ENCODE data around the gene RPUSD4. TPM values are rescaled to one million over a fixed set of nuclear protein-coding genes. Genes with fewer than 3 reads are reported as not detected.

The RPUSD4 gene
- total and polyA plus RNA-seq, 10 of the 15 experiments (the other 5 are each of a cell fraction or from before 2014, with no cell fraction given), result 24.5 to 47.6 (median 31.7) TPM

DNA sequence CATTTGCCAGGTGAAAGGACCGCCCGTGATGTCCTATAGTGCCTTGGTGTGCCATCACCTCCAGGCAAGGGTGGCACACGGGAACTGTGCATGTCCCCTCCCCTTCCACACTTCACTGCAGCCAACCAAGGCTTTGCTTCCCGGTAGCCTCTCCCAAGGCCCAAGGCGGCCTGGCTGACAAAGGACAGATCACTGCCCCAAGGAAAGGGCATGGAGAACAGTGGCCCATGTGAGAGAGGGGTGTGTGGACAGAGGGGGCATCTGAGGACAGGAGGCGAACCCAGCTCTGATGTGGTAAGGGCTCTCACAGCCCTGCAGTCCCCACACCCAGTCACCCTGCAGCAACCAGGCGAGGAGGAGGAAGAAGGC lies 50.4 kb downstream of the RPUSD4 start:
- POLR2A ChIA-PET, result no interaction called here
- in situ Hi-C loops (cut with MboI), result no loop called here
- no peak for ATAC-seq
- TF ChIP-seq SREBF1 (IDR thresholded peaks at IDR 0.05; ENCODE audit: low read length) (no peak), SPI1 (IDR thresholded peaks at IDR 0.05; ENCODE audit: borderline replicate concordance, insufficient read depth, low read depth, low read length) (no peak), TCF12 (IDR thresholded peaks at IDR 0.05; ENCODE audit: low read depth, low read length) (no peak), NFXL1 (IDR thresholded peaks at IDR 0.05; ENCODE audit: borderline replicate concordance) (no peak), MEF2B (IDR thresholded peaks at IDR 0.05; ENCODE audit: partially characterized antibody, poor library complexity, severe bottlenecking) (no peak), CREM (IDR thresholded peaks at IDR 0.05; ENCODE audit: low read depth) (no peak), MYB (IDR thresholded peaks at IDR 0.05; ENCODE audit: borderline replicate concordance, low read depth, low read length) (no peak), NFYB (IDR thresholded peaks at IDR 0.05; ENCODE audit: insufficient read depth, low read depth, low read length) (no peak), RBBP5 (conservative IDR thresholded peaks at IDR 0.05) (no peak), RUNX3 (IDR thresholded peaks at IDR 0.05; ENCODE audit: low read length) (no peak), TCF7 (IDR thresholded peaks at IDR 0.05; ENCODE audit: borderline replicate concordance) (no peak), KAT2A (conservative IDR thresholded peaks at IDR 0.05; ENCODE audit: control insufficient read depth, low read depth, low read length) (no peak), SMAD5 (IDR thresholded peaks at IDR 0.05; ENCODE audit: low read depth) (no peak), ETV6 (conservative IDR thresholded peaks at IDR 0.05 in 1 of 2, IDR thresholded peaks at IDR 0.05 in 1 of 2; ENCODE audit: borderline replicate concordance in 1 of 2, low read depth in 1 of 2) (no peak)
- TF ChIP-seq, protein P1, sequence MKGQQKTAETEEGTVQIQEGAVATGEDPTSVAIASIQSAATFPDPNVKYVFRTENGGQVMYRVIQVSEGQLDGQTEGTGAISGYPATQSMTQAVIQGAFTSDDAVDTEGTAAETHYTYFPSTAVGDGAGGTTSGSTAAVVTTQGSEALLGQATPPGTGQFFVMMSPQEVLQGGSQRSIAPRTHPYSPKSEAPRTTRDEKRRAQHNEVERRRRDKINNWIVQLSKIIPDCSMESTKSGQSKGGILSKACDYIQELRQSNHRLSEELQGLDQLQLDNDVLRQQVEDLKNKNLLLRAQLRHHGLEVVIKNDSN (IDR thresholded peaks at IDR 0.05; ENCODE audit: borderline replicate concordance, extremely low read length, insufficient read depth, low read depth, low read length), result no peak
- TF ChIP-seq, protein P2, sequence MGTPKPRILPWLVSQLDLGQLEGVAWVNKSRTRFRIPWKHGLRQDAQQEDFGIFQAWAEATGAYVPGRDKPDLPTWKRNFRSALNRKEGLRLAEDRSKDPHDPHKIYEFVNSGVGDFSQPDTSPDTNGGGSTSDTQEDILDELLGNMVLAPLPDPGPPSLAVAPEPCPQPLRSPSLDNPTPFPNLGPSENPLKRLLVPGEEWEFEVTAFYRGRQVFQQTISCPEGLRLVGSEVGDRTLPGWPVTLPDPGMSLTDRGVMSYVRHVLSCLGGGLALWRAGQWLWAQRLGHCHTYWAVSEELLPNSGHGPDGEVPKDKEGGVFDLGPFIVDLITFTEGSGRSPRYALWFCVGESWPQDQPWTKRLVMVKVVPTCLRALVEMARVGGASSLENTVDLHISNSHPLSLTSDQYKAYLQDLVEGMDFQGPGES (IDR thresholded peaks at IDR 0.05), result no peak
- TF ChIP-seq, protein P3, sequence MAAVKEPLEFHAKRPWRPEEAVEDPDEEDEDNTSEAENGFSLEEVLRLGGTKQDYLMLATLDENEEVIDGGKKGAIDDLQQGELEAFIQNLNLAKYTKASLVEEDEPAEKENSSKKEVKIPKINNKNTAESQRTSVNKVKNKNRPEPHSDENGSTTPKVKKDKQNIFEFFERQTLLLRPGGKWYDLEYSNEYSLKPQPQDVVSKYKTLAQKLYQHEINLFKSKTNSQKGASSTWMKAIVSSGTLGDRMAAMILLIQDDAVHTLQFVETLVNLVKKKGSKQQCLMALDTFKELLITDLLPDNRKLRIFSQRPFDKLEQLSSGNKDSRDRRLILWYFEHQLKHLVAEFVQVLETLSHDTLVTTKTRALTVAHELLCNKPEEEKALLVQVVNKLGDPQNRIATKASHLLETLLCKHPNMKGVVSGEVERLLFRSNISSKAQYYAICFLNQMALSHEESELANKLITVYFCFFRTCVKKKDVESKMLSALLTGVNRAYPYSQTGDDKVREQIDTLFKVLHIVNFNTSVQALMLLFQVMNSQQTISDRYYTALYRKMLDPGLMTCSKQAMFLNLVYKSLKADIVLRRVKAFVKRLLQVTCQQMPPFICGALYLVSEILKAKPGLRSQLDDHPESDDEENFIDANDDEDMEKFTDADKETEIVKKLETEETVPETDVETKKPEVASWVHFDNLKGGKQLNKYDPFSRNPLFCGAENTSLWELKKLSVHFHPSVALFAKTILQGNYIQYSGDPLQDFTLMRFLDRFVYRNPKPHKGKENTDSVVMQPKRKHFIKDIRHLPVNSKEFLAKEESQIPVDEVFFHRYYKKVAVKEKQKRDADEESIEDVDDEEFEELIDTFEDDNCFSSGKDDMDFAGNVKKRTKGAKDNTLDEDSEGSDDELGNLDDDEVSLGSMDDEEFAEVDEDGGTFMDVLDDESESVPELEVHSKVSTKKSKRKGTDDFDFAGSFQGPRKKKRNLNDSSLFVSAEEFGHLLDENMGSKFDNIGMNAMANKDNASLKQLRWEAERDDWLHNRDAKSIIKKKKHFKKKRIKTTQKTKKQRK (IDR thresholded peaks at IDR 0.05; ENCODE audit: low read depth, low read length), result no peak
- TF ChIP-seq, protein P4, sequence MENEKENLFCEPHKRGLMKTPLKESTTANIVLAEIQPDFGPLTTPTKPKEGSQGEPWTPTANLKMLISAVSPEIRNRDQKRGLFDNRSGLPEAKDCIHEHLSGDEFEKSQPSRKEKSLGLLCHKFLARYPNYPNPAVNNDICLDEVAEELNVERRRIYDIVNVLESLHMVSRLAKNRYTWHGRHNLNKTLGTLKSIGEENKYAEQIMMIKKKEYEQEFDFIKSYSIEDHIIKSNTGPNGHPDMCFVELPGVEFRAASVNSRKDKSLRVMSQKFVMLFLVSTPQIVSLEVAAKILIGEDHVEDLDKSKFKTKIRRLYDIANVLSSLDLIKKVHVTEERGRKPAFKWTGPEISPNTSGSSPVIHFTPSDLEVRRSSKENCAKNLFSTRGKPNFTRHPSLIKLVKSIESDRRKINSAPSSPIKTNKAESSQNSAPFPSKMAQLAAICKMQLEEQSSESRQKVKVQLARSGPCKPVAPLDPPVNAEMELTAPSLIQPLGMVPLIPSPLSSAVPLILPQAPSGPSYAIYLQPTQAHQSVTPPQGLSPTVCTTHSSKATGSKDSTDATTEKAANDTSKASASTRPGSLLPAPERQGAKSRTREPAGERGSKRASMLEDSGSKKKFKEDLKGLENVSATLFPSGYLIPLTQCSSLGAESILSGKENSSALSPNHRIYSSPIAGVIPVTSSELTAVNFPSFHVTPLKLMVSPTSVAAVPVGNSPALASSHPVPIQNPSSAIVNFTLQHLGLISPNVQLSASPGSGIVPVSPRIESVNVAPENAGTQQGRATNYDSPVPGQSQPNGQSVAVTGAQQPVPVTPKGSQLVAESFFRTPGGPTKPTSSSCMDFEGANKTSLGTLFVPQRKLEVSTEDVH (IDR thresholded peaks at IDR 0.05; ENCODE audit: low read depth, partially characterized antibody), result no peak

More for the DNA sequence above, 50.4 kb downstream of the RPUSD4 start:
- WGBS (ENCODE audit: insufficient coverage, insufficient replicate concordance, low lambda C conversion rate, missing lambda C conversion rate), result 36% methylated on average over 6 of the region's 7 CpGs
- FAIRE-seq (no peak), DNase-seq (ENCODE audit: low read depth, low spot score) (no peak)
- Histone ChIP-seq H4K20me1 (ENCODE audit: control insufficient read depth, insufficient read depth) (no peaks in the 10 kb centered on the region), H3K36me3 (ENCODE audit: control insufficient read depth in 2 of 2, insufficient read depth in 2 of 2, low read length in 1 of 2) (no peaks in the 10 kb centered on the region), H3K9ac (ENCODE audit: control insufficient read depth, insufficient read depth, low read length) (no peak overlapping the region), H3K27ac (ENCODE audit: control insufficient read depth, insufficient read depth) (no peak overlapping the region), H3K9me3 (replicated peaks; ENCODE audit: control insufficient read depth, insufficient read depth, low read length) (no peaks in the 10 kb centered on the region), H3K4me3 (no peak overlapping the region), H2AFZ (ENCODE audit: control insufficient read depth, low read depth, low read length) (no peak overlapping the region), H3K27me3 (replicated peaks in 1 of 2; ENCODE audit: control insufficient read depth in 2 of 2, insufficient read depth in 2 of 2, low read length in 1 of 2) (no peaks in the 10 kb centered on the region), H3K4me1 (ENCODE audit: control insufficient read depth, insufficient read depth, low read length) (no peaks in the 10 kb centered on the region; the same call in 1 of the 2 replicates), H3K79me2 (ENCODE audit: control insufficient read depth, insufficient read depth, low read length) (no peaks in the 10 kb centered on the region), H3K4me2 (ENCODE audit: control insufficient read depth, insufficient read depth) (no peak overlapping the region)
- ChIA-PET CTCF (no interaction called here), RAD21 (ENCODE audit: unreplicated experiment) (no interaction called here), SMC1A (ENCODE audit: uncharacterized antibody, unreplicated experiment) (no interaction called here)
- no TSS peak for BruUV-seq (replicated peaks)
- intact Hi-C loops (cut with micrococcal nuclease; ENCODE audit: unreplicated experiment), result no loop called here

All from GM12878 (cell line).